ENCODE data around the gene RCAN2.
"Not testable (repeated sequence)": the region's sequence is repeated elsewhere in the genome, so short reads cannot be mapped to it uniquely, and the experiment has no call there.

Gene RCAN2

DNA sequence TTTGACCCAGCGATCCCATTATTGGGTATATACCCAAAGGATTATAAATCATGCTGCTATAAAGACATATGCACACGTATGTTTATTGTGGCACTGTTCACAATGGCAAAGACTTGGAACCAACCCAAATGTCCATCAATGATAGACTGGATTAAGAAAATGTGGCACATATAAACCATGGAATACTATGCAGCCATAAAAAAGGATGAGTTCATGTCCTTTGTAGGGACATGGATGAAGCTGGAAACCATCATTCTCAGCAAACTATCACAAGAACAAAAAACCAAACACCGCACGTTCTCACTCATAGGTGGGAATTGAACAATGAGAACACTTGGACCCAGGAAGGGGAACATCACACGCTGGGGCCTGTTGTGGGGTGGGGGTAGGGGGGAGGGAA lies 103.5 kb downstream of the RCAN2 start:
- DNase-seq (ENCODE audit: low read depth in 2 of 2) = not testable (repeated sequence)

GRCh38 chr6:46381579-46381978 lies 109.7 kb downstream of the RCAN2 start:
- no peak for DNase-seq (ENCODE audit: low read depth in 2 of 2)

- DNase-seq (ENCODE audit: low read depth in 2 of 2) = no peak
Observed at GRCh38 chr6:46381057-46381456, 110.2 kb downstream of the RCAN2 start.

DNA sequence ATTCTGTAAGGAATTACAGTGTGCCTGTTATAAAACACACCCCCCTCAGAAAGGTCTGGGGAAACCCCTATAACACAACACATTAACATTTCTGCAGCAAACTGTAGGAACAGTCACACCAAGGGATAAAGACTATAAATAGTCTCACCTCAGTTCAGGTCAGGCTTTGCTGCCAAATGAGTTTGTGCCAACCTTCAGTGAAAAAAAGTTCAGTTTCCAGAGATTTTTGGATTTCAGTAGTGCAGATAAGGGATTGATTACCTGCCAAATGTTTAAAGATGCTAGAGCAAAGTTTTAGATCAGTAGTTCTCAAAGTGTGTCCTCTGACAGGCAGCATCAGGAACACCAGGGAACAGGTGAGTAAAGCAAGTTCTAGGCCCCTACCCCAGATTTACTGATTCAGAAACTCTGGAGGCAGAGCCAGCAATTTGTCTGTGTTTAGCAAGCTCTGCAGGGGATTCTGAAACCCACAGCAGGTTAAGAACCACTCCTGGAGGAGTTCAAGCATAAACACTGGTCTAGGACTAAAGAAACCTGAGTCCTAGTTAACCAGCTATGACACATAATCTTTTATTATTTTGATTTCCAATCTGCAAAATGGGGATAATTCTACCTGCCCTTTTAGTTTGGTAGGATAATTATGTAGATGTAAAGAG lies 111.0 kb downstream of the RCAN2 start:
- DNase-seq (ENCODE audit: low read depth in 2 of 2) = no peak

- DNase-seq (ENCODE audit: low read depth in 2 of 2) = no peak
Observed at GRCh38 chr6:46378882-46379416, 112.3 kb downstream of the RCAN2 start.

- no peak for DNase-seq (ENCODE audit: low read depth in 2 of 2)
Observed at GRCh38 chr6:46378161-46378881, 112.9 kb downstream of the RCAN2 start.

- DNase-seq (ENCODE audit: low read depth in 2 of 2) = no peak
Observed at GRCh38 chr6:46377209-46377608, 114.0 kb downstream of the RCAN2 start.

GRCh38 chr6:46376562-46377061 lies 114.6 kb downstream of the RCAN2 start:
- DNase-seq (ENCODE audit: low read depth in 2 of 2) = no peak

DNA sequence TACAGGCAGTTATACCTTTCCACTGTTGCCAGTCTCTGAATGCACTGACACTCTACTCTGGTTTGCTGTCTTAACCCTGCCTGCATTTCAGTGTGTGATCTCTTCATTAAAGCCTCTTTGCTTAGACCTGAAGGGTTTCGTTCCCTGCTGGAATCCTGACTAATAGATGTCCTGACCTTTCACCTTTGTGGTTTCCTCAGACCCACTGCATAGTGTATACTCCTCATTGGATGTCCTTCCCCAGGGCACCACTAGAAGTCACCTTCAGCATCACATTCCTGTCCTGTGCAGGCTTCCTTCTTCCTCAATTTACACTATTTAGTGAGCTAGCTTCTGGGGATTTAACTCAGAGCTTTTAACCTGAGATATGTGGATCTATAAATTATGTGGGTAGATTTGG lies 120.6 kb downstream of the RCAN2 start:
- DNase-seq (ENCODE audit: low read depth in 2 of 2) = no peak

GRCh38 chr6:46368169-46368536 lies 123.1 kb downstream of the RCAN2 start:
- no peak for DNase-seq (ENCODE audit: low read depth in 2 of 2)

DNA sequence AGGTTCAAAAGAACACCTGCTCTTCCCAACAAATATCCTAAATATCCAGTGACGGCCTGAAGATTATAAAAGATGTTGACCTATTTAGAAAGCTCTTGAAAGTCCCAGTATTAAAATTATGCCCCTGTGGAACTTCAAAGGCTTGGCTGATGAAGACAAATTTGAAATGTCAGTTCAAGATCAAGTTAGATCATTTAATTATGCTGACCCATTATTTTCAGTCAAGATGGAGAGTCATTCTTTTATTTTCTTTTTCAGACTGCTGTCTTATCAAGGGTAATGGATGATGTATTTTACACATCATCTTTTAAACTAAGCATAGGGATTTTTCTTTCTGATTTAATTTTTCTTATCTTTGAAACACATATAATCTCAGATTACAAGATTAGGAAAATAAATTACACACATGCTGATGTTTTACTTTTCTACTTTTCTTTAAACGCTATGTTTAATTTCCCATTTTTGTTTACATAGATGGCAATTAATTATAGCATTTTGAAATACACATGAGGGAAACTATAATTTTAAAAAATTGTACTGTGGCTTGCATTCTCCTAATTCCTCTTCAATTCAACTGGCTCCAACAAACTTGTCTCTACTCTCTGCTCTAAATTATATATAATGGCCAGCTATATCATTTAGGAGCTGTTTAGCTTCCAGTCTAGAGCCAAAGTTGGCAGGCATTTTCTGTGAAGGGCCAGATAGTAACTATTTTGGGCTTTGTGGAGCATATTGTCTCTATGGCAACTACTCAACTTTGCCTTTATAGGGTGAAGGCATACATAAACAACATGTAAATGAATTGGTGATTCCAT lies 123.7 kb downstream of the RCAN2 start:
- DNase-seq (ENCODE audit: low read depth in 2 of 2) = no peak

GRCh38 chr6:46366190-46366900 lies 124.9 kb downstream of the RCAN2 start:
- DNase-seq (ENCODE audit: low read depth in 2 of 2) = no peak

- no peak for DNase-seq (ENCODE audit: low read depth in 2 of 2)
Observed at GRCh38 chr6:46357591-46357990, 133.7 kb downstream of the RCAN2 start.

GRCh38 chr6:46356543-46356942 lies 134.7 kb downstream of the RCAN2 start:
- no peak for DNase-seq (ENCODE audit: low read depth in 2 of 2)

GRCh38 chr6:46353528-46353927 lies 137.7 kb downstream of the RCAN2 start:
- no peak for DNase-seq (ENCODE audit: low read depth in 2 of 2)

DNA sequence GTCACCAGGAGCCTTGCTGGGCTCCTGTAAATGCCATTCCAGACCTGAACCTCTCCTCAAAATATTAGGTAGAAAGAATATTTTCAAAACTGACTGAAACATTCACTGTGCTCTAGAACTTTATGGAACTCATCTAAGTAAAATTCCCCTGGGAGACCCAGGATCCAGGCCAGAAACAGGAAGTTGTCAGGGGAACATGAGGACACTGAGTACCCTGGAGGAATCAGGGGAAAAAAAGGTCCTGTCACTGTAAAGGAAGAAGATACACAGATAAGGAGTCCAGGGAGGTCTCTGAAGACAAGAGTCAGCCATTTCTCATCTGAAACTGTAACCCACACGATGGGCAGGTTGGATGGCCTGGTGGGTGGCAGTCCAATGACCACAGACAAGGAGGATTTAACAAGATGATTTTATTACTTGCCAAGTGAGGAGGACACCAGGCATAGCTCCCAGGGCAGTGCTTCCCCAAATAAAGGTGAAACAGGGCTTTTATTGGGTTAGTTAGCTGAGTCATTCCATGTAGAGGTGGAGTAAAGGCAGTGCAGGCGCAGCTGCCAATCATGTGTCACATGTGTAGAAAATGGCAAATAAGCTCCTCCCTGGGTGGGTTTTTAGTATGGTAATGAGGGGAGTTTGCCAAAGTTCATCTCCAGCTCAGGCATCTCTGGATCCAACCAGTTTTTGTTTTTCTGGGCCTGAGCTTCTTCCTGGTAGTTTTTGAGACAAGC lies 138.5 kb downstream of the RCAN2 start:
- no peak for DNase-seq (ENCODE audit: low read depth in 2 of 2)

GRCh38 chr6:46350714-46351113 lies 140.5 kb downstream of the RCAN2 start:
- no peak for DNase-seq (ENCODE audit: low read depth in 2 of 2)

GRCh38 chr6:46347669-46348068 lies 143.6 kb downstream of the RCAN2 start:
- no peak for DNase-seq (ENCODE audit: low read depth in 2 of 2)

- DNase-seq (ENCODE audit: low read depth in 2 of 2) = no peak
Observed at GRCh38 chr6:46340246-46340645, 151.0 kb downstream of the RCAN2 start.

DNA sequence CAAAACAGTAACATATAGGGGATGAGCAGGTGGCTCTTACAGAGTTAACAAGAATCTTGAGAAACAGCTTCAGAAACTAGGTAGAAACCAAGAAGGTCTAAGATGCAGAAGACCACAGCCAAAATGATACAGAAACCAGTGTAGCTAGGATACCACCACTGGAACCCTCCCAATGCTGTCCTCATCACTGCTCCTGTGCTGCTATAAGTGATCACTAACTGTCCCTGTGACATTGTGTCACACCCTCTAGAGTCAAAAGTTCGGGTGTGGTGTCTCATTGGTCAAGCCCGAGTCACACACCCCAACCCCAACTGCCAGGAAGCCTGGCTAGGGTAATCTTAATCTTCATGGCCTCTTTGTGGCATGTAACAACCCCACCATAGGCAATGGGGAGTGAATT lies 153.1 kb downstream of the RCAN2 start:
- DNase-seq (ENCODE audit: low read depth in 2 of 2) = no peak

GRCh38 chr6:46334442-46334841 lies 156.8 kb downstream of the RCAN2 start:
- no peak for DNase-seq (ENCODE audit: low read depth in 2 of 2)

Measured in stimulated activated CD8-positive, alpha-beta memory T cell treated with anti-CD3 and anti-CD28 coated beads, Interleukin-15, amount 100 ng/mL, for 4 hours (primary cell).